NCI-H1105 (cell line): Measurements from ENCODE around the gene NR2E1.

ENCODE experiments used
- DNase-seq: peaks from one replicate; lab custom pipeline; 2025; lab: John Stamatoyannopoulos, UW

Gene NR2E1

GRCh38 chr6:108209738-108210137, 43.9 kb downstream of the NR2E1 start:
- no peak for DNase-seq

GRCh38 chr6:108210556-108210955, 44.7 kb downstream of the NR2E1 start:
- no peak for DNase-seq

- no peak for DNase-seq
These were observed 45.8 kb downstream of the NR2E1 start for GRCh38 chr6:108211671-108212070.

GRCh38 chr6:108222064-108222463, 56.2 kb downstream of the NR2E1 start:
- DNase-seq = no peak

GRCh38 chr6:108222504-108222903, 56.7 kb downstream of the NR2E1 start:
- DNase-seq = no peak

- no peak for DNase-seq
These were observed 61.5 kb downstream of the NR2E1 start for GRCh38 chr6:108227290-108227689.

- no peak for DNase-seq
These were observed 62.6 kb downstream of the NR2E1 start for GRCh38 chr6:108228416-108228815.

- no peak for DNase-seq
These were observed 69.3 kb downstream of the NR2E1 start for GRCh38 chr6:108235127-108235526.

GRCh38 chr6:108236791-108237190, 71.0 kb downstream of the NR2E1 start:
- no peak for DNase-seq

- DNase-seq = no peak
These were observed 72.5 kb downstream of the NR2E1 start for GRCh38 chr6:108238322-108238721.
